Measurements from ENCODE around the gene IL1RAPL1.

Gene IL1RAPL1

GRCh38 chrX:29039501-29039900 lies 452.3 kb downstream of the IL1RAPL1 start:
- TF ChIP-seq, protein P1, sequence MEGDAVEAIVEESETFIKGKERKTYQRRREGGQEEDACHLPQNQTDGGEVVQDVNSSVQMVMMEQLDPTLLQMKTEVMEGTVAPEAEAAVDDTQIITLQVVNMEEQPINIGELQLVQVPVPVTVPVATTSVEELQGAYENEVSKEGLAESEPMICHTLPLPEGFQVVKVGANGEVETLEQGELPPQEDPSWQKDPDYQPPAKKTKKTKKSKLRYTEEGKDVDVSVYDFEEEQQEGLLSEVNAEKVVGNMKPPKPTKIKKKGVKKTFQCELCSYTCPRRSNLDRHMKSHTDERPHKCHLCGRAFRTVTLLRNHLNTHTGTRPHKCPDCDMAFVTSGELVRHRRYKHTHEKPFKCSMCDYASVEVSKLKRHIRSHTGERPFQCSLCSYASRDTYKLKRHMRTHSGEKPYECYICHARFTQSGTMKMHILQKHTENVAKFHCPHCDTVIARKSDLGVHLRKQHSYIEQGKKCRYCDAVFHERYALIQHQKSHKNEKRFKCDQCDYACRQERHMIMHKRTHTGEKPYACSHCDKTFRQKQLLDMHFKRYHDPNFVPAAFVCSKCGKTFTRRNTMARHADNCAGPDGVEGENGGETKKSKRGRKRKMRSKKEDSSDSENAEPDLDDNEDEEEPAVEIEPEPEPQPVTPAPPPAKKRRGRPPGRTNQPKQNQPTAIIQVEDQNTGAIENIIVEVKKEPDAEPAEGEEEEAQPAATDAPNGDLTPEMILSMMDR (IDR thresholded peaks at IDR 0.05): no peak

DNA sequence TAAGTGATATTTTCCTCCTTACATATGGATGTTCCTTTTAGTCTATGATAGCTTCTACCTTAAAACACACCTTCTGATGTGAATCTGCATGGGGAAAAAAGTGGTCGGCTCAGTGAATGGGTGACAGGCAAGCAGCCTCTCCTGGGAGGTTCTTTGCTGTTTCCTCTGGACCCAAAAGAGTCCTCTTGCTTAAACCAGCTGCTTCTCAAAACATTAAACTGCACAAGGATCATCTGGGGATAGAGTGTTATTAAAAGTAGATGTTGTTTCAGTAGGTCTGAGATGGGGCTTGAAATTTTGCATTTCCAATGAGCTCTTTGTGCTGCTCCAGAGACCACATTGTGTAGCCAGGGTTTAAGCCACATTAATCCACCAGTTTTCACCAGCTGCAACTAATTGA lies 452.9 kb downstream of the IL1RAPL1 start:
- TF ChIP-seq, protein P1 (IDR thresholded peaks at IDR 0.05): no peak

- TF ChIP-seq, protein P1 (IDR thresholded peaks at IDR 0.05): no peak
Measured at GRCh38 chrX:29042341-29042740, 455.1 kb downstream of the IL1RAPL1 start.

GRCh38 chrX:29043746-29044145 lies 456.5 kb downstream of the IL1RAPL1 start:
- TF ChIP-seq, protein P1 (IDR thresholded peaks at IDR 0.05): no peak

GRCh38 chrX:29044423-29045184 lies 457.4 kb downstream of the IL1RAPL1 start:
- TF ChIP-seq, protein P1 (IDR thresholded peaks at IDR 0.05): peak; percentile 41

DNA sequence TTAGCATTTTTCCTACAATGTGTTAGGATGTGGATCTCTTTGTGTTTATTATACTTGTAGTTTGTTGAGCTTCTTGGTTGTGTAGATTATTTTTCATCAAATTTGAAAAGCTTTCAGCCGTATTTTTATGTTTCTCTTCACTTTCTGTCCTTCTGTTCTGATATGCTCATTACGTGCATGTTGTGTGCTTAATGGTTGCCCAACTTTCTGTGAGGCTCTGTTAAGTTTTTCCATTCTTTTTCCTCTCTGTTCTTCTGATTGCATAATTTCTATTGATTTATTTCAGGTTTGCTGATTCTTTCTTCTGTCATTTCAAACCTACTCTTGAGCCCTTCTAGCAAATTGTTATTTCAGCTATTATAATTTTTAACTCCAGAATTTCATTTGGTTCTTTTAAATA lies 478.2 kb downstream of the IL1RAPL1 start:
- TF ChIP-seq, protein P1 (IDR thresholded peaks at IDR 0.05): no peak

- TF ChIP-seq, protein P1 (IDR thresholded peaks at IDR 0.05): no peak
Measured at GRCh38 chrX:29066516-29066915, 479.3 kb downstream of the IL1RAPL1 start.

All from LNCAP (cell line).